C1 segment of cervical spinal cord (tissue), 14 donors: Measurements from ENCODE around the gene FARSA.
A peak's percentile ranks its signal among the peaks of the same experiment; 100 is the strongest.
"Not testable (repeated sequence)": the region's sequence is repeated elsewhere in the genome, so short reads cannot be mapped to it uniquely, and the experiment has no call there.

Experiments used
- DNase-seq, 14 donors: peaks; one replicate each; lab custom pipeline; 2025; lab: John Stamatoyannopoulos, UW

The FARSA gene

DNA sequence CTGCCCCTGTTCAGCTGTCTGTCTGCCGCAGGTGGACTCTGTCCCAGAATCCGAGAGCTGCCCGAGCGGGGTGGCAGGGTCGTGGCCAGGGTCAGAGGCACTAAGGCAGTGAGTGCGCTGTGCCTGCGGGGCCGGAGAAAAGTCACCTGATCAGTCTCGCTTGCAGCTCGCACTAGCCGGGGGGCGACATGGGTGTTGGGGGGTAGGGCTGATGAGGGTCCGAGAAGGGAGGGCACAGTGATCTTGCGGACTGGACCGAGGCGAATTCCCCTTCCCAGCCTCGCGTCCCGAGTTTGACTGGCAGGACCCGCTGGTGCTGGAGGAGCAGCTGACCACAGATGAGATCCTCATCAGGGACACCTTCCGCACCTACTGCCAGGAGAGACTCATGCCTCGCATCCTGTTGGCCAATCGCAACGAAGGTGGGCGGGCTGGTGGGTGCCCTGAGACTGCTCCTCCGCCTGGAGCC is 41.9 kb downstream of the FARSA start:
- no peak for DNase-seq

DNA sequence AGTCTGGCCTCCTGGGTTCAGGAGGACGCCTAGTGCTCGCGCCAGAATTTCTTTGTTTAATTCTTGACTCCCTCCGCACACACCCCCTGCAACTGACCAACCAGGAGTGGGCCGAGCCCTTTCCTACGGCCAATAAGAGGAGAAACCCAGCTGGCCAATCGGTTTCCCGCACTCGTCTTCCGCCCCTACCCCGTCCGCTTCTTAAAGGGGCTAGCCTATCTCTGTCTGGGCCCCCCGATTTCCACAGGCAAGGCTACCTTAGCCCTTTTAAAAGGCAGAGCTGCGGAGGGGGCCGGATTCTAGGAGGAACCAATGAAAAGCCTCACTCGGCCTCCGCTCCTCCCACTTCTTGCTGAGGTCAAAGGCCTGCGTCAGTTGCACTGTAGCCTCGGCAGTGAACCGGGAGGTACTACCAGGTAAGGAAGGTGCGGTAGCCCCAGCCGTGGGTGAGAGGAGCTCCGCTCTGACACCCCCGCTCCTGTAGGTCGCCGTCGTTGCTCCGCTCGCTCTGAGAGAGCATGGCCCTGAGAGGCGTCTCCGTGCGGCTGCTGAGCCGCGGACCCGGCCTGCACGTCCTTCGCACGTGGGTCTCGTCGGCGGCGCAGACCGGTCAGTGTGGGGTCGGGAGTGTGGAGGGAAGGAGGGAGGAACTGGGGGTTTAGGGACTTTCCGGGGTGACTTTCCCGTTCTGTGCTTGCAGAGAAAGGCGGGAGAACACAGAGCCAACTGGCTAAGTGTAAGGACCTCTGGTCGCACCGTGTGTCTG is 42.5 kb downstream of the FARSA start, which contains the start of gene GCDH:
GCDH (plus strand) TSS at position 374 of the 766 bp plus-strand sequence; CDS start at position 519, 145 bp downstream.
- DNase-seq = peak; percentile 81 to 99 (median 96)

DNA sequence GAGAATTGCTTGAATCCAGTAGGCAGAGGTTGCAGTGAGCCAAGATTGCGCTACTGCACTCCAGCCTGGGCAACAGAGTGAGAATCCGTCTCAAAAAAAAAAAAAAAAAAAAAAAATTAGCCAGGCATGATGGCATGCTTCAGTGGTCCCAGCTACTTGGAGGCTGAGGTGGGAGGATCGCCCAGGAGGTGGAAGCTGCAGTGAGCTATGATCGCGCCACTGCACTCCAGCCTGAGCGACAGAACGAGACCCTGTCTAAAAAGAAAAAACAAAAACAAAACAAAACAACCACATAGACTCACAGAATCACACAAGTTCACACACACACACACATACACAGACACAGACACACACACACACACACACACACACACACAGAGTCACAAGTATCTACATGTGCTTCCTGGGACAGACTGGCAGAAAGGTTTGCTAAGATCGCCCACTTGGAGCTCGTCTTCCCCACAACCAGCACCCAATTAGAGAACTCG is 43.2 kb downstream of the FARSA start:
- not testable (repeated sequence) for DNase-seq

DNA sequence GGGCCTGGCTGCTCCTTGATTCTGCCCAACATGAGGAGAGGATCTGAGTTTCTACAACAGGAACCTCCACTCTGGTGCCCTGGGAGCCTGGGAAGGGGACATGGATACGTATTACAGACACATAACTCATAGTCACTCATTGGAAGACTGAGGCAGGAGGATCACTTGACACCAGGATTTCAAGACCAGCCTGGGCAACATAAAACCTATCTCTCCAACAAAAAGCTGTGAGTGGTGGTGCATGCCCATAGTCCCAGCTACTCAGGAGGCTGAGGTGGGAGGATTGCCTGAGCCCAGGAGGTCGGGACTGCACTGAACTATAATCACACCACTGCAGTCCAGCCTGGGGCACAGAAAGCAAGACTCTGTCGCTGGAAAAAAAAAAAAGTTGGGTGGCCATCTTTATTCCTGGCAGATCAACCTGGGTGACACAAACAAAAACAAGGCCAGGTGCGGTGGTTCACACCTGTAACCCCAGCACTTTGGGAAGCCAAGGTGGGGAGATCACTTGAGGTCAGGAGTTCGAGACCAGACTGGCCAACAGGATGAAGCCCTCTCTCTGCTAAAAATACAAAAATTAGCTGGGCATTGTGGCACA is 45.4 kb downstream of the FARSA start:
- DNase-seq = no peak

DNA sequence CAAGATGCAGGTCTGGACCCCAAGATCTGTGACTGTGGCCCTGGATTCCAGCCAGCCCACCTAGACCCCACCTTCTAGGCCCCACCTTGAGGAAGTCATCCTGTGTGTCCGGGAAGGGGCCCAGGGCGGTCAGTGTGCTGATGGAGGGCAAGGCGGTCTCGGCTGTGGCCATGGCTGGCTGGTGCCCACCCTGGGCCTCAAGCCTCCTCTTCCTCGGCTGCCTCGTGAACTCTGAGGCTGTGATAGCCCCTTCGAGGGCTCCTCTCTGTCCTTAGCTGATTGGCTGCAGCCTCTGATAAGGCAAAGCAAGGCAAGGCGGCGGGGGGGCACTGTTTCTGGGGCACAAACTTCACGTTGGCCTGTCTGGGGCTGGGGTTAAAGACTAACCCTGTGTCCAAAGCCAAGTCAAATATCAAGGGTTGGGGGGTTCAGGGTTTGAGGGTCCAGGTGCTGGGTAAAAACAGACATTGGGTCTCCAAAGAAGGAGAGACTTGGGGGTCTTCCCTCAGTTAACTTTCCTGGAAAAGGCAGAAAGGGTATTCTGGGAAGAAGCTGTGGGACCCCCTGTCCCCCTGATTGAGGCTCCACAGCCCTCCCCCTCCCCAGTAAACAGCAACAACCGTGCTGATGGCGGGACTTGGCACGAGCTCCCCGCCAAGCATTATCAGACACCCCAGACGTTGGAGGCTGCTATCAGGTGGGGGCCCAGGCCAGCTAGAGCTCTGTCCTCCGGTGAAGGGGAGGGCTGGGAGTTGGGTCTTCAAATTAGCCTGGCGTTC is 46.4 kb downstream of the FARSA start, which contains the start of gene KLF1:
KLF1 (minus strand) TSS at position 233 of the 779 bp plus-strand sequence; CDS start at position 172, 61 bp downstream.
- no peak for DNase-seq

DNA sequence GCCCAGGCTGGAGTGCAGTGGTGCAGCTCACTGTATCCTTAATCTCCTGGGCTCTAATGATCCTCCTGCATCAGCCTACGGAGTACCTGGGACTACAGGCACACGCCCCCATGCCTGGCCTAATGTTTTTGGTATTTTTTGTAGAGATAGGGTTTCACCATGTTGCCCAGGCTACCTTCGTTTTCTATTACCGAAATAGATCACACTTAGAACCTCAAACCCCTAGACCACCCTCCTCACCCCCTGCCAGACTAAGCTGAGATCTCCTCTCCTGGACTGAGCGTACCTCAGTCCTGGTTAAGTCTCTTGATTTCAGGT is 46.9 kb downstream of the FARSA start:
- no peak for DNase-seq

DNA sequence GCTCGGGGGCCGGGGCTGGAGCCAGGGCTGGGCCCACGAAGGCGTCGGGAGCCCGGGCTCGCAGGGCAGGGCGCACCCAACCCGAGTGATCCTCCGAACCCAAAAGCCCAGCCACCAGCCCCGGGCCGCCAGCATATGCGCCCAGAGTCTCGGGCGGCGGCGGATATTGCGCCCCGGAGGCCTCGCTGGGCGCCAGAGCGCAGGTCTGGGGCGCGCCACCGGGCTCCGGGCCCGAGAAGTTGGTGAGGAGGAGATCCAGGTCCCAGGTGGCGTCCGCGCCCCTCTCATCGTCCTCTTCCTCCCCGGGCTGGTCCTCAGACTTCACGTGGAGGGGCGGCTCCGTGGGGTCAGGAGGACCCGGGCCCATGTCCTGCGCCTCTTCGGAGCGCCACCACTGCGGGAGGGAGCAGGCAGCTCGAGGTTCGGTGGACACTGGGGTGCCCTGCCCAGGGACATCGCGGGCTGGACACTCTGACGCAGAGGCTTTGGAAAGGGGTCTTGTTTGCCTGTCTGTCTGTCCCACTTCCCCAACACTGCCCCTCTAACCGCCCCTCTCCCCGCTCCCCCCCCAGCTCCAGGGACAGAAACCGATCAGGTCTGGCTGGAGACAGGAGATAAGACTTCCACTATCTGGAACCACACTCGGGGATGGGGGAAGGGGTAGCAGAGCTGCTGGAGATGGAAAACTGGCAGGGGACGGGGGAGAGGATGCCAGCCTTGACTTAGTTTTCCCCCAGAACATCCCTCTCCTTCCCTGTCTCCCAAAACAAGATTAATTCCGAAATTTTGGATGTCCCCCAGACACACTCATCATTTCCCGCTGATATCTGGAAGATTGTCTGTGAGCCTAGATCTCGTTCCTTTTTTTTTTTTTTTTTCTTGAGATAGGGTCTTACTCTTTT is 47.5 kb downstream of the FARSA start:
- peak in 1 of 14 donors; percentile 25 for DNase-seq

DNA sequence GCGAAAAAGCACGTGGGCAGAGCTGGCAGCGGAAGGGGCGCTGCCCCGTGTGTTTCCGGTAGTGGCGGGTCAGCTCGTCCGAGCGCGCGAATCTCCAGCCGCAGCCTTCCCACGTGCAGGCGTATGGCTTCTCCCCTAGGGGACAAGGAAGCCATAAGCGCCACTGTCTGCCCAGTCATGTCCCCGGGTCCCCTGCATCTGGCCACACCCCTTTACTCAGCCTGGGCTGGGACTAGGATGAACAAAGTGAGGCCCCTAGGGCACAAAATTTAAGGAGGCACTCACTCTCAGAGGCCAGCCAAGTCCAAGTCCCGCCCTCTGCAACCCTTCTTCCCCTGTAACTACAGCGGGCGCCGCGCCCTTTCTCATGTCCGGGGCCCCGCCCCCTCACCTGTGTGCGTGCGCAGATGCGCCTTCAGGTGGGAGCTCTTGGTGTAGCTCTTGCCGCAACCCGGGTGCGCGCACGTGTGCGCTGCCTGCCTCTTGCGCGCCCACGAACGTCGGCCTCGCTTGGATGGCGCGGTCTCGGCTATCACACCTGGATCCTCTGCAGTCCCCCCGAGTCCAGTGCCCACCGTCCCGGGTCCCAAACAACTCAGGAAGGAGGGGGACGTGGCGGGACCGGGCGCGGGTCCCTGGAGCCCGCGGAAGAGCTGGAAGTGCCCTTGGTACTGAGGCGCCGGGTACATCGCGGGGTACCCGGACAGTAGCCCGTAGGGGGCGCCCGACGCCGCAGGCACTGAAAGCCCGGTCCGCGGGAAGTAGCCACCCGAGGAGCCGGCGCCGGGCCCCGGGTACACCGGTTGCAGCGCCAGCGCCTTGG is 48.4 kb downstream of the FARSA start:
- DNase-seq = peak in 10 of 14 donors; percentile 2 to 66 (median 16)

DNA sequence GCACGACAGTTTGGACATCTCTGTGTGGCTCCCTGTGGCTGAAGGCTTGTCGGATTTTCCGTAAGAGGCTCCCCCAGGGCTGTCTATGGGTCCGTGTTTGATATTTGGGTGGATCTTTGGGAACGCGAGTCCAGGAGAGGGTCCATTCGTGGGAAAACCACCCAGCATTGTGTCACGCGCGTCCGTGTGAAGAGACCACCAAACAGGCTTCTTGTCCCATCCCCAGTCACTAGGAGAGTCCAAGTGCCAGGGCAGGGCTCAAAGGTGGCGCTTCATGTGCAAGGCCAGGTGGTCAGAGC is 48.9 kb downstream of the FARSA start:
- no peak for DNase-seq

DNA sequence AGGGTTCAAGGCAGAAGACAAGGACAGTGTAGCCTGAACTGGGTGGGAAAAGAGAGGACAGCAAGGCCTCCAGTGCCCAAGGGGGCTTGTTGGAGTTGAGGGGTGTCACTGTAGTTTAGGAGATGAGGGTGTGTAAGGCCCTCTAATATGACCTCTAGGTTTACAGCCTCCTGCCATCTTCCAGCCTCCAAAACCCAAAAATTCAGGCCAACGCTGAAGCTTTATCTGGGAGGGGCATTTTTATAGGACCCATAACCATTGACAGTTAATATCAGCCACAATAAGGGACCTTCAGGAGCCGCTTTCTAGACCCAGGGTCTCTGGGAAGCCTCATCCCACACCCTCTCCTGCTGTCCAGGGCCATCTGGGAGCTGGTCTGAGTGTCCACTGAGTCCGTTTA is 49.3 kb downstream of the FARSA start:
- DNase-seq = no peak

DNA sequence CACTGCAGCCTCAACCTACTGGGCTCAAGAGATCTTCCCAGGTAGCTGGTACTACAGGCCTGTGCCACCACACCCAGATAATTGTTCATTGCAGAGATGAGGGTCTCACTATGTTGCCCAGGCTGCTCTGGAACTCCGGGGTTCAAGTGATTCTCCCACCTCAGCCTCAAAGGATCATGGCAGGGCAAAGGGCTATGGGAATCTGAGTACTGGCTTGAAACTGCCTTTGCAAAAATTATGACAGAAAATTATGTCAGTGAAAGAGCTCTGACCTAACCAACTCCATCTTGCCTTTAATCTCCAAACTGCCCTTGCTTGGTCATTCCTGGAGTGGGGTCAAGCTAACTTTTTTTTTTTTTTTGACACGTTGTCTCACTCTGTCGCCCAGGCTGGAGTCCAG is 50.9 kb downstream of the FARSA start:
- DNase-seq = no peak

DNA sequence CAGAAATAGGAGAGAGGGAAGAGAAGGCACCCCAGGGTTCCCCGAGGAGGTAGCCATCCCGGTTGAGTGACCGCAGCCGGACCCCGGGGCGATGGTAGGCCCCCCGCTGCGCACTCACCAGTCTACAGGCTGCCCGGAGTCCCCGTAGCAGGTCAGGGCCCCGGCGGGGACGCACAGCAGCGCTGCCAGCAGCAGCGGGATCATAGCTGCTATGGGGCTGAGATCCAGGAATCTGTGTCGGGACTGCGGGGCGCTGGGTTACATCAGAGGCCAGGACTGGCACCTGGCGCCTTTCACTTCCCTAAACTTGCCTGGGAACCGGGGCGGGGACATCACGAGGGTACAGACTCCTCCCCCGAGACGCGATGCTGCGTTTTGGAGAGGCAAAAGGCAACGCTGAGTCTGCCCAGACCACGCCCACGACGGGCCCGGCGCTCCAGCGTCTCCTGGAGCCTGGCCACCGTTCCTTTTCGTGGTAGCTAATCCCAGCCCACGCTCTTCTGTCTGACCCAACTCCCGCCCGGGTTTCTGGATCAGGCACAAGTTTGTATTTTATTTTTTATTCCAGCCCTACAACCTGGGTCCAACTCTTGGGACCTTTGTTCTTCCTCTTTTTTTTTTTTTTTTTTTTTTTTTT is 52.2 kb downstream of the FARSA start, which contains the start of gene DNASE2:
DNASE2 (minus strand) TSS at position 278 of the 637 bp plus-strand sequence; CDS start at position 204, 74 bp downstream.
- peak; percentile 25 to 88 (median 77) for DNase-seq

DNA sequence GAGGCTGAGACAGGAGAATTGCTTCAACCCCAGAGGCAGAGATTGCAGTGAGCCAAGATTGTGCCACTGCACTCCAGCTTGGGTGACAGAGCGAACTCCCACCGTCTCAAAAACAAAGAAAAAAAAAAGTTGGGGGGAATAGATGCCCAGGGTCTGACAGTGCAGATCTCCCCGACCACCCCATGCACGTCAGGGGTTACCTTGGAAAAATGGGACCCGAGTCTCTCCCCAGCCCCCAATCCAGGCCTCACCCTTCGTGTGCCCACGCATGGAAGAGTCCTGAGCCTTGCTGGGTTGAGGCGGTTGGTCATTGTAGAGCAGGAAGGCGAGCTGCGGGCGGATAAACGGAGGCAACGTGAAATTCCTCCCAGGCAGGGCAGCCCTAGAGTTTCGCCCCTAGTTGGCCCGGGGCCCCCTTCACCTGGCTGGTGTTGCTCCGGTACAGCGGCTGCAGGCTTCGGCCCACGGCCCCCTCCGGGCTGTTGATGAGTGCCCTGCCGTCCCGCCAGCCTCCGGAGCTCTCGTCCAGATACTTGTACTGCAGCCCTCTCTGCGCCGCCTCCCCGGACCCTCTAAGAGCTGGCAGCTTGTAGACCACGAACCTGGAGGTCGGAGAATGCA is 52.9 kb downstream of the FARSA start:
- DNase-seq = peak in 7 of 14 donors; percentile 33 to 66 (median 48)

DNA sequence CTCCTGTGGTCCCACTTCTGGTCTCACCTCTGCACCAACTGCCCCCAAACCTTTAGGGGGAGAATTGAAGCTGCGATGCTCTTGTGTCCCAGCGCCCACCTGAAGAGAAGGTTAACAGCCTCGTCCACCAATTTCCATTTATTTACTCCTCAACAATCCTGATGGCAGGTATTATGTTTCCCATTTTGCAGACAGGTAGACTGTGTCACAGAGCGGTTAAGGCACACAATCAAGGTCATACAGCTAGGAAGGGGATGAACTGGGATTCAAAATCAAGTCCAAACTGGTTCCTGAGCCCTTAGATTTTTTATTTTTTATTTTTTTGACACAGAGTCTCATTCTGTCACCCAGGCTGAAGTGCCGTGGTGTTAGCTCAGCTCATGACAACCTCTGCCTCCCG is 58.4 kb downstream of the FARSA start:
- DNase-seq = no peak

DNA sequence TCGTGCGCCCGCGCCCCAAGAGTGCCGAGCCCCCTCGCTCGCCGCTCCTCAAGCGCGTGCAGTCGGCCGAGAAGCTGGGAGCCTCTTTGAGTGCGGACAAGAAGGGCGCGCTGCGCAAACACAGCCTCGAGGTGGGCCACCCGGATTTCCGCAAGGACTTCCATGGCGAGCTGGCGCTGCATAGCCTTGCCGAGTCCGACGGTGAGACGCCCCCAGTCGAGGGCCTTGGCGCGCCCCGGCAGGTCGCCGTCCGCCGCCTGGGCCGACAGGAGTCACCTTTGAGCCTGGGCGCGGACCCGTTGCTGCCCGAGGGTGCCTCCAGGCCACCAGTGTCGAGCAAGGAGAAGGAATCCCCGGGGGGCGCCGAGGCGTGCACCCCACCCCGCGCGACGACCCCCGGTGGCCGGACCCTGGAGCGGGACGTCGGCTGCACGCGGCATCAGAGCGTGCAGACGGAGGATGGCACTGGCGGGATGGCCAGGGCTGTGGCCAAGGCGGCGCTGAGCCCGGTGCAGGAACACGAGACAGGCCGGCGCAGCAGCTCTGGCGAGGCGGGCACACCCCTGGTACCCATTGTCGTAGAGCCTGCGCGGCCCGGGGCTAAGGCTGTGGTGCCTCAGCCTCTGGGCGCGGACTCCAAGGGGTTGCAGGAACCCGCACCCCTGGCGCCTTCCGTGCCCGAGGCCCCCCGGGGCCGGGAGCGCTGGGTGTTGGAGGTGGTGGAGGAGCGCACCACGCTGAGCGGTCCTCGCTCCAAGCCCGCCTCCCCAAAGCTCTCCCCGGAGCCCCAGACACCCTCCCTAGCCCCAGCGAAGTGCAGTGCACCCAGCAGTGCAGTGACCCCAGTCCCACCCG is 59.4 kb downstream of the FARSA start:
- no peak for DNase-seq

DNA sequence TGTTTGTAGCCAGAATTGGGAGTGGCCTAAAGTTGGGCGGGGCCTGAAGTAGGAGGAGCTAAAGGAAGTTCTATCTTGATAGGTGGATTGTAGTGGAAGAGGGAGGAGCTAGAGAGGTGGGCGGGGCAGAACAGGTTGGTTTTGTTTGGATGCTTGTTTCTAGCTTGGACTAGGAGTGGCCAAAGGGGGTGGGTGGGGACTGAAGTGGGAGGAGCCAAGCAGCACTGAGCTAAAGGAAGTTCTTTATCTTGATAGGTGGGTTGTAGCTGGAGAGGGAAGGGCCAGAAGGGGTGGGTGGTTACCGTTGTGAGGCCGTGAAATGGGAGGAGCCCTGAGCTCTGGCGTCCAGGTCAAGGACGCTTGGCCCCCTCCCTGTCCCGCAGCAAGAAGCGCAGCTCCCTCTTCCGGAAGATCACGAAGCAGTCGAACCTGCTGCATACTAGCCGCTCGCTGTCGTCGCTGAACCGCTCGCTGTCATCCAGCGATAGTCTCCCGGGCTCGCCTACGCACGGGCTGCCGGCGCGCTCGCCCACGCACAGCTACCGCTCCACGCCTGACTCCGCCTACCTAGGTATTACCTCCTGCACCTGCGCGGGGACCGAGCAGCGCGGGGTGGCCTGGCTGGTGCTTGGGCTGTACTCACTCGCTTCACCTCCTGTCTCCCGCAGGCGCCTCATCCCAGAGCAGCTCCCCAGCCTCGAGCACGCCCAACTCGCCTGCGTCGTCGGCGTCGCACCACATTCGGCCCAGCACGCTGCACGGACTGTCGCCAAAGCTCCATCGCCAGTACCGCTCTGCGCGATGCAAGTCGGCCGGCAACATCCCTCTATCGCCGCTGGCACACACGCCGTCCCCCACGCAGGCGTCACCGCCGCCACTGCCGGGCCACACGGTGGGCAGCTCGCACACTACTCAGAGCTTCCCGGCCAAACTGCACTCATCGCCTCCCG is 60.3 kb downstream of the FARSA start:
- no peak for DNase-seq
